GM18505 (cell line): ENCODE data around the gene OTOG.

Experiments used
- ATAC-seq: cut with Tn5 transposase; IDR thresholded peaks from one replicate; pipeline ENCODE4 v1.9.1; 2021; ENCODE audit not compliant: unreplicated experiment
- POLR2A ChIP-seq: IDR thresholded peaks from 4 replicates; pipeline ENCODE4 v1.6.1; 2011; ENCODE audit warnings: borderline replicate concordance; ENCODE audit not compliant: insufficient read depth, insufficient read length; ENCODE audit errors: extremely low read depth

Gene OTOG

DNA sequence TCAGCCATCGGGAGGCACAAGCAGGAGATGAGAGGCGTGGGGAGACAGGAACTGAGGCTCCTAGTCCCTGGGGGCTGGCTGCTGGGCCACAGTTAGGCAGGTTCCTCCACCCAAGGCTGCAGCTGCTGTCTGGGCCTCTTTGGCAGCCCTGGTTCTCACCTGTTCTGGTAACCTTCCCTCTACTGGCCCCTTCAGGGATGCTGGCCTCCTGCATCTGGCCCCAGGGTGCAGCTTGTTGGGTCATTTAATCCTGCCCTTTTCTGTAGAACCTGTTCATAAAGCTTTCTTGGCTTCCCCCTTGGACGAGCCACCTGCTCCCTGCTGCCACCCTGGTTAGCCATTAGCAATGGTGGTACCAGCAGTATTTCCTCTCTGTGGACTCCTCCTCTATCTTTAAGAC is 8.3 kb upstream of the OTOG start:
- no peak for ATAC-seq
- no peak for TF ChIP-seq POLR2A

DNA sequence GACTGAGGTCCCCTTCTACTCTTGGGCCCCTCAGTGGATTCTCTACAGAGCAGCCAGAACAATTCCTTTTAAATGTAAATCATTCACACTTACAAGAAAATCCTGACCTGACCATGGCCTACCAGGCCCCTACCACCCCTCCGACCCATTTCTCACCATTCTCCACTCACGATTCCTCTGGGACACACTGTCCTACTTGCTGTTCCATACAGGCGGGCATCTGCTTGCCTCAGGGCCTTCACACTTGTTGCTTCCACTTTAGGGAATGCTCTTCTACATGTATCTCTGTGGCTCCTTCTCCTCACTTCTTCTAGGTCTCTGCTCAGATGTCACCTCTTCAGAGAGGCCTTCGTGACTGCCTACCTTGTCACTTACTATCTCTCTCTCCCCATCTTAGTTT is 6.3 kb upstream of the OTOG start:
- no peak for TF ChIP-seq POLR2A
- ATAC-seq, result no peak

DNA sequence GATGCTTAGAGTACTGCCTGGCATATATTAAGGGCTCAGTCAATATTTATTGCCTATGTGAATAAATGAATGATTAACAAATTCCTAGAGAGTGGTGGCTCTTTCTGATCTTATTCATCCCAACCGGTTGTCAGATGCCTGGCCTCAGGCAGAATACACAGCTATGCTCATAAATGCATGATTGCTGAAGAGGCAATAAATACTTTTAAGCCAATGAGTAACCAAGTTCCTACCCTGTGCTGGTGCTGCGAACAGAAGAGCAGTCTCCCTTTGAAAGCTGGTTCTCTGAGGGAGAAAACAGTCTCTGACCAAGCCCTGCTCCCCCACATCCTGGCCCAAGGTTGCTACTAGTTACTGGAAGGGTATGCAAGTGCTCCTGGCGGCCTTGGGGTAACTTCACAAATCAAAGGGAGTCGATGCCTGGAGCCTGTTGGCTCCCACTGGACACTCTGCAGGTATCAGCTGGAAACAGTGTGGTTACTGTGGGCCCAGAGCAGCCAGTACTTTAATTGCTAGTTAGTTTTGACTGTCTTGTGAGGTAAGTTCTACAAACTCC is 5.7 kb upstream of the OTOG start:
- TF ChIP-seq POLR2A, result no peak

DNA sequence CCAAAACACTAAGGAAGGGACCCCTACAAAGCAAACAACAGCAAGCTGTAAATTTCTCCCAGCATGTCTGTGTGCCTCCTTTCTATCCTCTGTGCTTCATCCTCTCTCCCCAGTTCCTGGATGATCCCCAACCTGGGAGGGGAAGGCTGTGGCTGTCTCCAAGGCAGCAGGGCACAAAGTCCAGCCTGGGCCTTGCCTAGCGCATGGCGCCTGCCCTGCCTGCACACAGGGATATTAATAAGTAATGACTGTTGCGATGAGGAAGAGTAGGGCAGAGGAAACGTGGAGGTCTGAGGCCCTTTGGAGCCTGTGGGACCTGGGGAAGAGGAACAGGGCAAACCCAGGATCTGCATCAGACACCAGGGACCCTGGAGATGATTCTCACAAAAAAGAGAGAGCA is 4.8 kb upstream of the OTOG start:
- TF ChIP-seq POLR2A, result no peak
- no peak for ATAC-seq

More for the DNA sequence above, 5.7 kb upstream of the OTOG start:
- ATAC-seq, result no peak

DNA sequence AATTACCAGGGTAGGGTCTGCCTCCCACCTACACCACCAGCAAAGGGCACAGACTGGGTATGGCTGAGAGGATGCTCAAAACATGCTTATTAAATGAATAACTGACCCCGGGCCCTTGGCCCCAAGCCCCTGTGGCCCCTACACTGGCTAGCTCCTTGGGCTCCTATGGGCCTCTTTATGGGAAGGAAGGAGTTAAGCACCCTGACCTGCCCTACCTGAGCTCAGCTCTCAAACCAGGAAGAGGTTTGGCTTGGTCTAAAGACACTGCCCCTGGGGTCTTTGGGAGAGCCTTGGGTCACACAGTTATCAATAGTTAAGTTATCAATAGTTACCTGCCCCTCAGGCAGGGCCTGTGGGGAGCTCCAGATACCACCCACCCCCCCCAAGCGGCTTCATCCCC is 4.0 kb upstream of the OTOG start:
- no peak for TF ChIP-seq POLR2A
- no peak for ATAC-seq

DNA sequence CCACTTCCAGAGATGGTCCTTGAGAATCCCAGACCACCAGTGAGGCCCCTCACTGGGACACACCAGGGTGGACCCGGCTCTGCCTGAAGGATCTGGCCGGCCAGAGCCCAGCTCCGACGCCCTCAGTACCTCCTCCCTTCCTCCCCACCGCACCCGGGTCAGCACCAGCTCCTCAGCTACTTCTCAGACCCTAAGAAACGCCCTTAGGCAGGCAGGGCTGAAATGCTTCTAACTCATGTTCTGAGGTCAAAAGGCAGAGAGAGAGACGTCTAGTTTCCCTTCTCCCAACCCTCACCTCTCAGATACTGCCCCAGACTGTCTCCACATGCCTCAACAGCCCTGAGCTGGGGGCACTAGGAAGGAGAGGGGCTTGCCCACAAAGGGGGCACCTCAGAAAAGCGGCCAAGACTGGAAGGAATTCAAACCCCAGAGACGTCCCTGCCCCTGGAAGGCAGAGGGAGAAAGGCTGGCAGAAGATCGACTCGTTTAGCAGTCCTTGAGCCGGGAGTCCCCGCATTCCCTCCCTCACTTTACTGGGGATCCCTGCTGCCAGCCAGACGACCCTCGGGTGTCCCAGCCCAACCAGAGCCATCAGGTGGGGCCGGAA is 3.4 kb upstream of the OTOG start:
- TF ChIP-seq POLR2A, result no peak
- ATAC-seq, result no peak

DNA sequence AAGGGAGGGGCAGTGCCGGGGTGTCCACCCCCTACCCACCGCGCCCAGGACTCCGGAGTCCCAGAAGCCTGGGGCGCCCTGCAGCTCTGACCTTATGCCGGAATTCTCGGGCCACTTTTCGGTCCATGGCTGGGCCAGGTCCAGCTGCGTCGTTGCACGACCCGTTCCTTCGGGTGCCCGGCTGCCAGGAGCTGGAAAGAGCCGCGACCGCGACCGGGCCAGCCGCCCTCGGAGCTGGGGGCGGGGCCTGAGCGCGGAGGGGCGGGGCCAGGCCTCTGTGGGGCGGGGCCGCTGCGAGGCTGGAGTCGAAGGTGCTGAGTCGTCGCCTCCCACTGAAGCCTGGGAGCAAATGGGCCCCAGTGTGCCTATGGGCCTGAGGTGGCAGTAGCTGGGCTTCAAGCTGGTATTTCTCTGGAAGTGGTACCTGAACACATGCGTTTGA is 2.9 kb upstream of the OTOG start, which contains the start of gene USH1C:
USH1C (minus strand) TSS at position 236 of the 442 bp plus-strand sequence; CDS start at position 127, 109 bp downstream.
- ATAC-seq, result no peak

DNA sequence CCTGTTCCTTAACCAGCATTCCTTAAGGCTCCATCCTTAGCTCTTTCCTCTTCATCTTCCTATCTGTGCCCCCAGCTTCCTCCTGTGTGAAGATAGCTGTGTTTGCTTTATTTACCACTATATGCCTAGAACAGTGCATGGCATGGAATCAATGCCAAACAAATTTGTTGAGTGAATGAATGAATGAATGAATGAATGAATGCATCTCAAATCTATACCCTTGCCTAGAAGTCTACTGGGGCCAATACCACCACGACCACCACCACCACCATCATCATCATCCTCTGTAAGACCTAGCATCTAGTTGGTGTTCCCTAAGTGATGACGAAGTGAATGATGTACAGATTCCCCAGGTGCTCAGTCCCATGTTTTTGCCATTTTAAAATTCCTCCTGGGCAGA is 819 bp upstream of the OTOG start:
- ATAC-seq, result no peak
- no peak for TF ChIP-seq POLR2A

More for the DNA sequence above, 2.9 kb upstream of the OTOG start, which contains the start of gene USH1C:
- no peak for TF ChIP-seq POLR2A

DNA sequence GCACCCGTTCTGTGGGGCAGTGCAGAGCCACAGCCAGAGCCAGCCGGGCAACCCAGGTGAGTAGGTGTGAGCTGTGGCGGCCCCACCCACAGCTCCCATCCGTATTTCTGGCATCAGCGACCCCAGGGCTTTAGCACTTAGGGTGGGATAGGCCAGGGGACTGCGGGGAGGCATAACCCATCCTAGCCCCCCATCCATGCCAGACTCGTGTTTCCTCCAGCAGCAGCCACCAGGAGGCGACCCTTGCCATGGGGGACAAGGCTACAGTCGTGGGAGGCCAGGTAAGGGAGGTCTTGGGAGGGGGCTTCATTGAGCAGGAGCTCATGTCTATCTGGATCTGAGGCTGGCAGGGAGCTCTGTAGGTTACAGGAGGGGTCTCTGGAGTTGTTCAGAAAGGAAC is 873 bp downstream of the OTOG start:
- ATAC-seq, result no peak
- TF ChIP-seq POLR2A, result no peak

DNA sequence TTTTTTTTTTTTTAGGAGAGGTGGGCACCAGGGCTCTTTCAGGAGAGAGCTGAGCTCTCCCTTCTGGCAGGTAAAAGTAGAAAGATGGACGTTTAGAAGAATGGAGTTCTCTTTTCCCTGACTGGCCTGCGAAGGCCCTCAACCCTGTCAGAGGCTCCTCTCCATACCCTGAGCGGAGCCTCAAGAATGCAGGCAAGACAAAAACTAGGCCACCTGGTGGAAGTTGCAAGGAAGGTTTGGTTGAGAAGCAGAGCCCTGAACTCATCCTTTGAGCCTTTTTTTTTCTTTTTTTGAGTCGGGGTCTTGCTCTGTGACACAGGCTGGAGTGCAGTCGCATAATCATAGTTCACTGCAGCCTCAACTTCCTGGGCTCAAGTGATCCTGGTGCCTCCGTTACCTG is 1.4 kb downstream of the OTOG start:
- no peak for ATAC-seq
- no peak for TF ChIP-seq POLR2A

DNA sequence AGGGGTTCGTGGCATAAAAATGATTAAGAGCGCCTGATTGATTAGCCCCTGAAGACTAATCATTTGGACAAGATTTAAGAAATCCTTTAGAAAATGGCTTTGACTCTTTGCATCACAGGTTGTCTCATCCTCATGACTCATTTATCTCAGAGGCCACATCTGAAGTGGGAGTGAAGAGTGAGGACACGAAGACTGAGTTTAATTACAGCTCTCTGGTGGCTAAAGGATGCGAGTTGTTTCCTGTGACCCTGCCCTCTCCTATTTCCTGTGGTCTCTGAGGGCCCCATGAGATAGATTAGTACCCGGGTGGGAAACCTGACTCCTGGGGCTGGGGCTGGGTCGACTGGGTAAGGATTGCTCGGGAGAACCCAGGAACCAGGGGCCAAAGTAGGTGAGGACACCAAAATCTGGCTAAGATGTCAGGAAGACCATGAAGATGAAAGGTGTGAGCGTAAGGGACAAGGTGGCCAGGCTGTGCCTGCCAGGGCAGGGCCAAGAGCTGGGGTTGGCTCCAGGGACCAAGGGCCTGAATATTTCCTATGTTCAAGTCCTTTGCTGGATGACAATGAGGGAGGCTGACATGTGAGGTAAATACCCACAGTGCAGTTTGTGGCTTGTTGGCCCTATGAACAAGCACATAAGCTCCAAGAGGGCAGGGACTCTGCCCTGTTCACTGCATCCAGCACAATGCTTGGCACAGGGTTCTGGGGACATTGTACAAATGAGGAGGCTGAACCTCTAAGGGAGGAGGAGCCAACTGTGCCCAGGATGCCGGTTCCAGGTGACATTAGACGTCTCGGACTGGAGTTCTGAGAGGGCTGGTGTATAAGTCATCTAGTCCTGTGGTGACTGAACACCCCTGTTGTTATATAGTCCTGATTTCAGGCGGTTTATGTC is 3.6 kb downstream of the OTOG start:
- ATAC-seq, result no peak
- TF ChIP-seq POLR2A, result no peak

DNA sequence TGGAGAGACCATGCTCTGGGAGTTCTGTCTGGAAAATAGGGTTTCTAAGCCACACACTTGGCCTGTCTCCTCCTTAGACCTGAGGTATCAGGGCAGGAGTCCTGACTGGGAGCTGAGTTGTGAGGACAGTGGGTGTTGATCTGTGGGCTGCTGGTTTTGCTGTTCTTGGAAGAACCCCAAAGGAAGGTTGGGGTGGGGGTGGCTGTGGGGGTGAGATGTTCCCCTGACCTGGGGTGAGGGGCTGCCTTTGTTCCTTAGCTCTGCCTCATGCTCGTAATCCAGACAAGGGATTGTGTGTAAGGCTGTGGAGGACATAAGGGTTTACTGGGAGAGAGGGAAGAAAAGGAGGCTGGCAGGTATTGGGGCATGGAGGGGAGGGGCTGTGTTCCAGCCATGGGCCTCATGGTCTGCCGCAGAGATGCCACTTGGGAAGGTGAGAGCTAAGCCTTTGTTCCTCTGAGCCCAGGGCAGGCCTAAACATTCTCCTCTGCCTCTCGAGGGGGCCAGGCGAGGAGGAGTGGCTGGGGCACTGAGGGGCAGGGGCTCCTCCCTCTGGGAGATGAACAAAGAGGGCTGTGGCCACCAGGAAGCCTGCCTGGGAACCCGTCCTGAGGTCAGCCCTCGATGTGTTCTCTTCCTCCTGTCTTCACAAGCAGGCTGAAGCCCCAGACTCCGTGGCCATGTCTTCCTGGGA is 4.4 kb downstream of the OTOG start:
- TF ChIP-seq POLR2A, result no peak
- no peak for ATAC-seq

DNA sequence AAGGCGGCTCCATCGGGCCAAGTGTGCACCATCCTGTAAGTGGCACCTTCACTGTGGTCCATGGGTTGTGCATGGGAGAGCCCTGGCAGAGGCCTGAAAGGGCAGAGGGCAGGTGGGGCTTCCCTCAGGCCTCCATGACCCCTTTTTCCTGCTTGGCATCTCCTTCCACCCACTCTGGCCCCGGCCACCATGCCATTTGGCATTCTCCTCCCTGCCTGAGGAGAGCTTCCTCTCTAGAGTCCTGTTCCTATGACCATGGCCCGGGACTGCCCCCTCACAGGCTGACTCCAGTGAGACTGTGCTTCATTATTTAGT is 4.9 kb downstream of the OTOG start:
- ATAC-seq, result no peak
- TF ChIP-seq POLR2A, result no peak
